KMS-11 (cell line): ENCODE results near the gene IQCE.
"Not testable (repeated sequence)": the region's sequence is repeated elsewhere in the genome, so short reads cannot be mapped to it uniquely, and the experiment has no call there.

Source experiments
- H2AFZ ChIP-seq: fragments of 200-600 bp; sonication (generic); 2 replicates; pipeline ENCODE4 v1.6.1; 2016; ENCODE audit warnings: antibody characterized with exemption, mixed run types, low read depth
- H3K27ac ChIP-seq: fragments of 200-600 bp; sonication (generic); 2 replicates; pipeline ENCODE4 v1.6.1; 2016; ENCODE audit warnings: mild to moderate bottlenecking, mixed run types
- H3K27me3 ChIP-seq: fragments of 200-600 bp; sonication (generic); 2 replicates; pipeline ENCODE4 v1.6.1; 2017; ENCODE audit warnings: mild to moderate bottlenecking, low read depth, mixed run types, moderate library complexity; ENCODE audit not compliant: insufficient read depth
- H3K36me3 ChIP-seq: fragments of 200-600 bp; sonication (generic); 2 replicates; pipeline ENCODE4 v1.6.1; 2017; ENCODE audit warnings: mild to moderate bottlenecking, mixed run types; ENCODE audit not compliant: insufficient read depth
- H3K4me1 ChIP-seq: fragments of 200-600 bp; sonication (generic); 2 replicates; pipeline ENCODE4 v1.6.1; 2016; ENCODE audit warnings: mild to moderate bottlenecking, low read depth, mixed run types; ENCODE audit not compliant: poor library complexity, severe bottlenecking
- H3K4me2 ChIP-seq: fragments of 200-600 bp; sonication (generic); 2 replicates; pipeline ENCODE4 v1.7.0; 2016; ENCODE audit warnings: mild to moderate bottlenecking, mixed run types
- H3K4me3 ChIP-seq: fragments of 200-600 bp; sonication (generic); IDR thresholded peaks from 2 replicates; pipeline ENCODE4 v1.6.1; 2017; ENCODE audit warnings: low read depth, low read length, mixed read lengths; ENCODE audit not compliant: insufficient read depth
- H3K79me2 ChIP-seq: fragments of 200-600 bp; sonication (generic); 2 replicates; pipeline ENCODE4 v1.6.1; 2016; ENCODE audit warnings: low read depth, mixed run types; ENCODE audit not compliant: insufficient read depth
- H3K9ac ChIP-seq: fragments of 200-600 bp; sonication (generic); 2 replicates; pipeline ENCODE4 v1.6.1; 2016; ENCODE audit warnings: mild to moderate bottlenecking, mixed run types
- H4K20me1 ChIP-seq: fragments of 200-600 bp; sonication (generic); 2 replicates; pipeline ENCODE4 v1.6.1; 2016; ENCODE audit warnings: mild to moderate bottlenecking, mixed run types; ENCODE audit not compliant: insufficient read depth
- CTCF ChIP-seq: fragments of 200-600 bp; sonication (generic); conservative IDR thresholded peaks from 2 replicates; pipeline ENCODE4 v1.6.1; 2017; ENCODE audit warnings: low read depth, mild to moderate bottlenecking, antibody characterized with exemption, low read length, moderate library complexity, mixed read lengths

IQCE gene

GRCh38 chr7:2535872-2536627 is 22.7 kb upstream of the IQCE start:
- H3K4me2 ChIP-seq, H3K36me3 ChIP-seq, H3K4me3 ChIP-seq, H2AFZ ChIP-seq, H3K27me3 ChIP-seq, H3K4me1 ChIP-seq, H4K20me1 ChIP-seq, H3K27ac ChIP-seq, H3K9ac ChIP-seq, H3K79me2 ChIP-seq: not testable (repeated sequence)

- Histone ChIP-seq H3K27me3 (no peaks in the 10 kb centered on the region), H3K4me3 (no peak overlapping the region), H4K20me1 (no peaks in the 10 kb centered on the region), H3K9ac (no peak overlapping the region), H3K4me2 (no peak overlapping the region), H2AFZ (no peak overlapping the region), H3K36me3 (no peaks in the 10 kb centered on the region), H3K79me2 (no peaks in the 10 kb centered on the region), H3K27ac (no peak overlapping the region), H3K4me1 (no peaks in the 10 kb centered on the region)
- no peak for TF ChIP-seq CTCF
These were observed 20.6 kb upstream of the IQCE start for GRCh38 chr7:2537981-2538851.

- no peak overlapping the region for H3K4me3 ChIP-seq
- no peak overlapping the region for H3K9ac ChIP-seq
- no peaks in the 10 kb centered on the region for H3K36me3 ChIP-seq
- H3K79me2 ChIP-seq = no peaks in the 10 kb centered on the region
- H3K4me1 ChIP-seq = no peaks in the 10 kb centered on the region
- no peaks in the 10 kb centered on the region for H4K20me1 ChIP-seq
- no peak for TF ChIP-seq CTCF
- H2AFZ ChIP-seq = no peak overlapping the region
- H3K4me2 ChIP-seq = no peak overlapping the region
- no peak overlapping the region for H3K27ac ChIP-seq
- no peaks in the 10 kb centered on the region for H3K27me3 ChIP-seq
These were observed 19.5 kb upstream of the IQCE start for GRCh38 chr7:2539031-2539911.

- no peaks in the 10 kb centered on the region for H4K20me1 ChIP-seq
- no peak overlapping the region for H3K4me3 ChIP-seq
- H3K4me2 ChIP-seq = no peak overlapping the region
- no peaks in the 10 kb centered on the region for H3K4me1 ChIP-seq
- H3K9ac ChIP-seq = no peak overlapping the region
- no peaks in the 10 kb centered on the region for H3K27me3 ChIP-seq
- no peaks in the 10 kb centered on the region for H3K36me3 ChIP-seq
- TF ChIP-seq CTCF = no peak
- no peak overlapping the region for H3K27ac ChIP-seq
- H3K79me2 ChIP-seq = no peaks in the 10 kb centered on the region
- no peak overlapping the region for H2AFZ ChIP-seq
These were observed 18.6 kb upstream of the IQCE start for GRCh38 chr7:2540133-2540532.
